HS-5 (cell line): ENCODE results near the gene PIR.

ENCODE experiments used
- DNase-seq: peaks from one replicate; pipeline ENCODE4 v3.0.0-alpha.2; 2012; ENCODE audit warnings: low read depth

The PIR gene

DNA sequence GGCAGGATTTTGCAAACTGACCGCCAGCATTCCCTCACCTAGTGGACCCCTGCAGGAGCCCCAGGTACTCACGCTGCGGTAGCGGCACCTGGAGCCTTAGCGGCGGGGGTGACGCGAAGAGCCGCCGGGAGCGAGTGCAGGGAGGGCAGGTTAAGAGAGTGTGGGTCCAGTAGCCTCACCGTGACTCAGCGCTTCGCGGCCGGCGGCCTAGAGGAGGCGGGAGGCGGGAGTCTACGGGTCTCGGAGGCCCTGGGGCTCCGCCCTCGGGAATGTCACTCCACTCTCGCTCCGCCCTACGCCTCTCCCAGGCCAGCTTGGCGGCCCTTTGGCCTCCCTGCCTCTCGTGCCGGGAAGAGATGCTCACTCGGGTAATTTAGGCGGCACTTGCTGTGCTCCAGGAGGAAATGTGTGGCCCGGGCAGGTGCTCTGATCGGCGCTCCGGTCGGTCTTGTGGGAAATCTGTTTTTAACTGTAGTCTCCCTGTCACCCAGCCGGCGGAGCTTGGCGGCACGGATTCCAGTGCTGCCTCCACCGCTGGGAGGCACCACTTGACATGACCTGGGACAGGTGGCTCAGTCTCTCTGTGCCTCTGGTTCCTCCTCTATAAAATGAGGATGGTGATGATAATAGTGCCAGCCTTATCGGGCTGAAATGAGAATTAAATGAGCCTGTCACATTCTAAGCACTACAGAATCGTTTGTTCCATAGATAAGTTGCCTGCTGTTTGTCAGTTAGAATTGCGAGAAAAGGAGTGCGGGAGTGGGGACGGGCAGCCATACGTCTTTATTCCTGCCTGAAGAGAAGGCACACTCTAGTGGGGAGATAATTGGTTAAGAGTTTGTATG is at the start of gene PIR:
Gene PIR, minus strand, starts transcription at position 216 of the 845 bp plus-strand sequence. CDS start 2,076 bp downstream, outside the sequence.
- DNase-seq = peak; percentile 25

GRCh38 chrX:15530318-15530717 is 37.2 kb upstream of the PIR start:
- DNase-seq = no peak

- no peak for DNase-seq
Measured at GRCh38 chrX:15529165-15529564, 36.0 kb upstream of the PIR start.

- DNase-seq = no peak
Measured at GRCh38 chrX:15525664-15526416, 32.7 kb upstream of the PIR start.

- peak; percentile 11 for DNase-seq
Measured at GRCh38 chrX:15524417-15524816, 31.3 kb upstream of the PIR start.

- DNase-seq = no peak
Measured at GRCh38 chrX:15523088-15523487, 30.0 kb upstream of the PIR start.

- DNase-seq = no peak
Measured at GRCh38 chrX:15522464-15522863, 29.3 kb upstream of the PIR start.

- DNase-seq = no peak
Measured at GRCh38 chrX:15515931-15516330, 22.8 kb upstream of the PIR start.

DNA sequence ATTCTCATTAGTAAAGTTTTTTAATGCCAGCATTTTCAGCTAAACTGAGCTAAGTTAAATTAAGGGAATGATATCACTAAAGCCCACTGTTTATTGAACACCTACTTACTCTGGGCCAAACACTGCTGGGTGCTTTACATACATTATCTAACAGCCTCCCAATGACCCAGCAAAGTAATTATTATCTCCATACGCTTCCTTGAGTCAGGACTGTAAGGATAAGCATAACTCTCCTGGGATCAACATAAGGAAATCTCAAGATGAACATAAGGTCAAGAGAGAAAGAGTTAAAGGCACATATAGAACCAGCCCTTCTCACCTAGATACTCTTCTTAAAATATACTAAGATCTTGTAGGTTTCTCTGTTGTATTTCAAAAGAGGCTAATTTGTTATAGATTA is 21.1 kb upstream of the PIR start:
- DNase-seq = no peak

- no peak for DNase-seq
Measured at GRCh38 chrX:15512401-15512965, 19.4 kb upstream of the PIR start.

DNA sequence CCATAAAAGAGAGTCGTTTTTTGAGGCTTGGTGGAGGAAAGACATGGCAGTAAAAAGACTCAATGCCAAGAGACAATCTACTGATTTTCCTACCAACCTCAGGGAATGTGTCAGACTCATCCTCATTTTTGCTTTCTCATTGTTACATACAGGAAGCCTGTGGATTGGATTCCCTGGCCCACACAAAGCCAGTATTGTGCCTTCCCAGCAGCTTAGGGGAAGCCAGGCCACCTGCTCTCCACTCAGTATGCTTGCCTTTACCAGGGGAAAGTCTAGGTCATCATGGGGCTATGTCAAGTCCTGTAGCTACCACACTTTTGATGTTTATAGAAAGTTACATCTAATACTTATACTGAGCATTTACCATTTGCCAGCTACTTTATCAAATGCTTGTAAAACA is 18.4 kb upstream of the PIR start:
- DNase-seq = no peak

GRCh38 chrX:15509845-15510244 is 16.7 kb upstream of the PIR start:
- DNase-seq = no peak

DNA sequence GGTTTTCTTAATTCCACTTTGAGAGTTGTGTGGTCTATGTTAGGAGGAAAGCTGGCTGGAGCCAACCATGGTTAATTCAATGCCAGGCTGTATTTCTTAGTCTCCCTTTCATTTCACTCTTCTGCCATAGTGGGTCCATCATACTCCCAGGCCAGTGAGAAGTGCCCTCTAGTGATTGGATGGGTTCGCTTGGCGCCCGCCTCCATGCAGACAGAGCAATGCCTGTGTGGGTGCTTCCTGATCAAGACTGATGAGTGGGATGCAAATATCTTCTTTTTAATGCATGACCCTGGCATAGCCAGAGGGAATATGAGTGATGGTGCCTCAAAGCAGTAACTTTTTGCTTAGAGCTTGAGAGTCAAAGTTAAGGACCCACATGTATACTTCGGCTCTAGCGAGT is 13.9 kb upstream of the PIR start:
- DNase-seq = no peak

GRCh38 chrX:15505101-15505500 is 12.0 kb upstream of the PIR start:
- DNase-seq = no peak

GRCh38 chrX:15504661-15505060 is 11.5 kb upstream of the PIR start:
- DNase-seq = no peak

GRCh38 chrX:15501506-15501905 is 8.4 kb upstream of the PIR start:
- DNase-seq = no peak

DNA sequence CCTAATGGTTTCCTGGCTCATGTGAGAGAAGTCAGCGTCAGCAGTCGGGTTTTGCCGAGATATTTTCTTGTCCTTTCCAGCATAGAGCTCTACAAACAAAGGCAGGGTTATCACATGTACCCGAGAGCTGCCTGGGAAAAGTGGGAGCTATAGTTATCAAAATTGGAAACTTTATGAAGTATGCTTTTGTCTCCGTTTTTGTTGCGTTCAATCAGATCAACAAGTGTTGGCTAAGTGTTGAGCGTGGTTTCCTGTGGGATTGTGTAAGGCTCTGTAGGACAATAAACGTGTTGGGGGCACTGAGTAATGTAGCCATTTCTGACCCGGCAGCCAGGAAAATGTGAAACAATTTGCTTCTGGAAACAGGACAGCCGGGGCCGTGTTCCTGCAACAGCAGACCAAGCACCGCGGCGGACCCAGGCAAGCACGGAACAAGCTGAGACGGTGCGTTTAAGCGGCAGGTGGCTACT is 7.4 kb upstream of the PIR start, which contains the start of gene BMX:
Gene BMX, plus strand, starts transcription at position 311 of the 470 bp plus-strand sequence. CDS start 7,547 bp downstream, outside the sequence.
- no peak for DNase-seq

DNA sequence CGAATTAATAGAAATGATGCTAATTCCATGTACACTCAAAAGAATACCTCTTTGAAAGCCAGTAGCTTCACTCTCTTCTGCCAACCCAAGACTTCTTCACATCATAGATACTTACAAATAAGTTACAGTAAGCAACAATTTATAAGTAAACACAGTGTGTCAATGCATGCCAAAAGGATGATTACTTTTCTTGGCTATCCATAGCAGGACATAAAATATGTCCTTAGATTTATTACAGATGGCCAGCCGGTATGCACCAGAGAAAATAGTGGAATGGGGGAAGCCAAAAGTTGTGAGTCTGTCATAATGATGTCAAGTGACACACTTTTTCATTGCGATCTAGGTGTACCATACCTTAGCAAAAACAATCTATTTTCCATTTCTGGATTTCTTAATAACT is 6.8 kb upstream of the PIR start:
- DNase-seq = no peak

- no peak for DNase-seq
Measured at GRCh38 chrX:15498741-15499140, 5.6 kb upstream of the PIR start.

DNA sequence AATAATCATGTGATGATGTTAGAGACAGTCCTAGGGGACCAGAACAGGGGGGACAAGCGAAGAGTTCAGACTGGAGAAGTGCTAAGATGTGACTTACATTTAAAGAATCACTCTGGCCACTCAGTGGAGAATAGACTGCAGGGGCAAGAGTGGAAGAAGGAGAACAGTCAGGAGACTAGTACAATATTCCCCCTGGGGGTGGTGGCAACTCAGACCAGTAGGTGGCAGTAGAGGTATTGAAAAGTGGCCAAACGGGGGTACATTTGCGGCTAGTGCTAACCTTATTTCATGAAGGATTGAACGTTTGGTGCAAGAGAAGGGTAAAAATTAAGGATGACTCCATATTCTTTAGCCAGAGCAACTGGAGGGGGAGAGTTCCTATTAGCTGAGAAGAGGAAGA is 4.7 kb upstream of the PIR start:
- no peak for DNase-seq

DNA sequence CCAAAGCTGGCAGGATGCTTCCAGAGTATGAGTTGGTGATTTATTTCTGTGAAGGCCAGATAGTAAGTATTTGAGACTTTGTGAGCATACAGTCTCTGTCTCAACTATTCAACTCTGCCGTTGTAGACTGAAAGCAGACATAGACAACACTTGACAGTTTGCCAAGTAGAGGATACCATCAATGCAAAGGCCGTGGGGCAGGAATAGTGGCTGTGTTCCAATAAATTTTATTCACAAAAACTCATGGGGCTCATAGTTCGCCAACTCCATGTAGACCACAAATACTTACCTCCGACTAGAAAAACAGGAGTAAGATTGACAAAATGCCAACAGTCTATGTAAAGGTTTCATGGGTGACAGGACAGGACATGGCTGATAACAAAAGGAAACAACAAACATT is 3.7 kb upstream of the PIR start:
- DNase-seq = no peak

GRCh38 chrX:15495801-15496200 is 2.7 kb upstream of the PIR start:
- no peak for DNase-seq

GRCh38 chrX:15492469-15492868 is 664 bp downstream of the PIR start:
- DNase-seq = no peak
